BE2C (cell line): Measurements from ENCODE around the gene FMO1.

Experiments
- DNase-seq: peaks from one replicate; pipeline ENCODE4 v3.0.0-alpha.2; 2020
- H3K27me3 ChIP-seq: fragments of 250-450 bp; sonication (Bioruptor Pico); 2 replicates; pipeline ENCODE4 v1.5.1; 2020; ENCODE audit warnings: mild to moderate bottlenecking
- H3K36me3 ChIP-seq: fragments of 250-450 bp; sonication (Bioruptor Pico); 2 replicates; pipeline ENCODE4 v1.5.1; 2020; ENCODE audit warnings: mild to moderate bottlenecking
- H3K4me1 ChIP-seq: fragments of 250-450 bp; sonication (Bioruptor Pico); 2 replicates; pipeline ENCODE4 v1.5.1; 2020
- H3K4me3 ChIP-seq: 2 replicates; pipeline ENCODE4 v1.5.1; 2011; ENCODE audit warnings: low read depth, low read length
- H3K9me3 ChIP-seq: fragments of 250-450 bp; sonication (Bioruptor Pico); 2 replicates; pipeline ENCODE4 v1.5.1; 2020
- TF ChIP-seq, protein P1 (sequence below): IDR thresholded peaks from 2 replicates; pipeline ENCODE4 v1.5.1; 2012; ENCODE audit warnings: mild to moderate bottlenecking, low read depth, low read length

Gene FMO1

DNA sequence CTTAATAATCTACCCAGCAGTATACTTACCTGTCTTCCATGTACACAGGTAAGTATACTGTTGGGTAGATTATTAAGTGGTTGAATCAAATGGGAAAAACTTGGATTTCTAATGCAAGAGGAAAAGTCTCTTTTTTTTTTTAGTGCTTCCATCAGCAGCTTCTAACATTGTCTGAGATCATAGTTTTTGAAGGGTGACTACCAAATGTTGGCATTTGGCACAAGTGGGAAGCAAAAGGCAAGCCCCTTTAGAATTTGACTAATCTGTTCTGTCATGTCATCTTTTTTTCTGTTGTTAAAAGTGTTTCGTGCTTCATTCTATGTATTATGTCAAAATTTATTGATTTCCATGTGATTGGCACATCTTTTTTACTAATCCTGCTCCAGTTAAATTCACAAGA lies 547 bp downstream of the FMO1 start:
- Histone ChIP-seq H3K36me3 (no peaks in the 10 kb centered on the region), H3K9me3 (no peaks in the 10 kb centered on the region; the same call in 1 of the 2 replicates), H3K4me3 (no peak overlapping the region), H3K27me3 (0 out of 2 replicates have a peak, but pooled peaks cover 5% of the 10 kb centered on the region), H3K4me1 (no peaks in the 10 kb centered on the region)
- DNase-seq, result no peak
- TF ChIP-seq, protein P1, sequence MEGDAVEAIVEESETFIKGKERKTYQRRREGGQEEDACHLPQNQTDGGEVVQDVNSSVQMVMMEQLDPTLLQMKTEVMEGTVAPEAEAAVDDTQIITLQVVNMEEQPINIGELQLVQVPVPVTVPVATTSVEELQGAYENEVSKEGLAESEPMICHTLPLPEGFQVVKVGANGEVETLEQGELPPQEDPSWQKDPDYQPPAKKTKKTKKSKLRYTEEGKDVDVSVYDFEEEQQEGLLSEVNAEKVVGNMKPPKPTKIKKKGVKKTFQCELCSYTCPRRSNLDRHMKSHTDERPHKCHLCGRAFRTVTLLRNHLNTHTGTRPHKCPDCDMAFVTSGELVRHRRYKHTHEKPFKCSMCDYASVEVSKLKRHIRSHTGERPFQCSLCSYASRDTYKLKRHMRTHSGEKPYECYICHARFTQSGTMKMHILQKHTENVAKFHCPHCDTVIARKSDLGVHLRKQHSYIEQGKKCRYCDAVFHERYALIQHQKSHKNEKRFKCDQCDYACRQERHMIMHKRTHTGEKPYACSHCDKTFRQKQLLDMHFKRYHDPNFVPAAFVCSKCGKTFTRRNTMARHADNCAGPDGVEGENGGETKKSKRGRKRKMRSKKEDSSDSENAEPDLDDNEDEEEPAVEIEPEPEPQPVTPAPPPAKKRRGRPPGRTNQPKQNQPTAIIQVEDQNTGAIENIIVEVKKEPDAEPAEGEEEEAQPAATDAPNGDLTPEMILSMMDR, result no peak

DNA sequence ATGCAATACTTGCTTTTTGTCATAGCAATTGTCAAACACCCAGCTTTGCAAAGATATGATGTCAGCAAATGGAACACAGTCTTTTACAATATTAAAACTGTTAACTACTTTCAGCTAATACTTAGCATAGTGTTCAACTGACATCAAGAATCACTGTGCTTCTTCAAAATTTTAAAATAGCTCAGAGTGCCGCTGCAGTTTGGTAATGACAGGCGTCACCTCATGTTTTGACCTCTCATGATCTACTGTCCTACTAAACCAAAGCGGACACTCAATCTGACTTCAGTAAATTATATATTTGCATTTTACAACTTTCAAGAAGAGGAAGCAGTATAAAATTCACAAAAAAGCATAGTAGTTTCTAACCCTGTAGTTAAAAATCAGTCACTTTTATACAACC lies 2.0 kb downstream of the FMO1 start:
- H3K4me3 ChIP-seq, result no peak overlapping the region
- H3K27me3 ChIP-seq, result peaks cover 7% of the 10 kb centered on the region; the same call in 1 of the 2 replicates
- no peak for DNase-seq
- H3K36me3 ChIP-seq, result no peaks in the 10 kb centered on the region
- H3K4me1 ChIP-seq, result no peaks in the 10 kb centered on the region
- TF ChIP-seq, protein P1, result no peak
- H3K9me3 ChIP-seq, result no peaks in the 10 kb centered on the region; the same call in 1 of the 2 replicates

DNA sequence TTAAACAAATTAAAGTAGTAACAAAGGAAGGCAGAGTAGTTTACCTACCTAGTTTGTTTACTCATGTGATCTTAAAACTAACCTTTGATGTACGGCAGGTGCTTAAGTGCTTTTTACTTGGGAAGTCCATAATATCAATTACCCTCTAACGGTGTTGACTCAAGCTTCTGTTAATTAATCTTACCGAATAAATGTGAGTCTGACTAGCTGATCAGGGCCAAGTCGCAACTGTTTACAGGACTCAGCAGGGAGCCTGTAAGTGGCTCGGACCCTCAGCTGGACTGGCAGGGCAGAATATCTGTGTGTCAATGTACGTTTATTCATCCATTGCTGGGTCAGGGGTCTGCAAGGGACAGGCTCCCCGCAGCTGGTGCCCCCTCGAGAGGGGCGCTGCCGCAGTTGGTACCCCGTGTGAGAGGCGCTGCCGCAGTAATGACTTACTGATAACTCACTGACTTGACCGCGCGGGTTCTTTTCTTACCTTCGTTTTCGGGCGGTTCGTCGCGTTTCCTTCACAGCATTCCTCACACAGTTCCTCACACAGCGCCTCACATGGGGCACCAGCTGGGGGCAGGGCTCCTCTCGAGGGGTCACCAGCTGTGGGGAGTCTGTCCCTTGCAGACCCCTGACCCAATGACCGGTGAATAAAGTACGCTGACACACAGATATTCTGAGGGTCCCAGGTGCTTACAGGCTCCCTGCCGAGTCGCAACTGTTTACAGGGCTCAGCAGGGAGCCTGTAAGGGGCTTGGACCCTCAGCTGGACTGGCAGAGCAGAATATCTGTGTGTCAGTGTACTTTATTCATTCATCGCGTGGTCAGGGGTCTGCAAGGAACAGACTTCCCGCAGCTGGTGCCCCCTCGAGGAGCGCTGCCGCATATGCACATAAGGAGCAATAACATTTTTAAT lies 3.0 kb downstream of the FMO1 start:
- Histone ChIP-seq H3K4me1 (no peaks in the 10 kb centered on the region), H3K36me3 (no peaks in the 10 kb centered on the region), H3K4me3 (peak overlapping the region; percentile 55), H3K27me3 (peaks cover 8% of the 10 kb centered on the region; the same call in 1 of the 2 replicates), H3K9me3 (no peaks in the 10 kb centered on the region; the same call in 1 of the 2 replicates)
- TF ChIP-seq, protein P1, result peak; percentile 60
- peak; percentile 61 for DNase-seq

DNA sequence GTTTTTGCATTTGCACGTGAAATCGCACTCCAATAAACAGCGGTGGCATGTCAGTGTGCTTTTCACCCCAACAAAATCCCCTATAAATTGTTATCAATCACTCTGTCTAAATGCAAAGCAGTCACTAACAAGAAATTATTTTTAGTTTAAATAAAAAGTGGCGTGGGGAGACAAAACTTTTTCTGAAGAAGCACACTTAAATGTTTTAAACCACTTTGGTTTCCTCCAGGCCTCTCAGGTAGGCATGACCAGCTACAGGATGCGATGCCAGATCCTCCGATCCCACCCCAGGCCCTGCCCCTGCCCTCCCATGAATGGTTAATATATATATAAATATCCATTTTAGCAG lies 3.6 kb downstream of the FMO1 start:
- H3K27me3 ChIP-seq, result peaks cover 8% of the 10 kb centered on the region; the same call in 1 of the 2 replicates
- no peaks in the 10 kb centered on the region for H3K36me3 ChIP-seq
- TF ChIP-seq, protein P1, result no peak
- no peak for DNase-seq
- peak overlapping the region; percentile 55 for H3K4me3 ChIP-seq
- H3K4me1 ChIP-seq, result no peaks in the 10 kb centered on the region; the same call in 1 of the 2 replicates
- no peaks in the 10 kb centered on the region; the same call in 1 of the 2 replicates for H3K9me3 ChIP-seq

DNA sequence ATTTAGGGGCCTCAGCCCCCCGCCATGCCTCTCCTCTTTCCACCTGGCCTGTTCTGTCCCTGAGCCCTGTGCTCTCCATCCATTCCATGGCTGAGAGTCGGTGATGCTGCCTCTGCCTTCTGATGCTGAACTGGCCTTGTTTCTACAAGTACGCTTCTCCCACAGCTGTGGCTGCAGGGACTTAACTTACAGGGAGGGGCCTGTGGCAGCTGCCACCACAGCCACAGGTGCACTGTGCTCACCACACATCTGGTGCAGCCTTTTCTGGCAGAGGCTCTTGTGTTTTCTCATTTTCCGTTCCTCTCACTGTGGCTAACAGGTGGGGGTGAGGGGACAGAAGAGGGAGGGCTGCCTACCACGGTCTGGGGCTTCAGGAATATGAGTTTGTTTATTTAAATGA lies 4.2 kb downstream of the FMO1 start:
- Histone ChIP-seq H3K4me1 (no peaks in the 10 kb centered on the region; the same call in 1 of the 2 replicates), H3K27me3 (peaks cover 8% of the 10 kb centered on the region; the same call in 1 of the 2 replicates), H3K9me3 (no peaks in the 10 kb centered on the region; the same call in none of the 2 replicates), H3K4me3 (no peak overlapping the region), H3K36me3 (no peaks in the 10 kb centered on the region)
- no peak for DNase-seq
- TF ChIP-seq, protein P1, result no peak

DNA sequence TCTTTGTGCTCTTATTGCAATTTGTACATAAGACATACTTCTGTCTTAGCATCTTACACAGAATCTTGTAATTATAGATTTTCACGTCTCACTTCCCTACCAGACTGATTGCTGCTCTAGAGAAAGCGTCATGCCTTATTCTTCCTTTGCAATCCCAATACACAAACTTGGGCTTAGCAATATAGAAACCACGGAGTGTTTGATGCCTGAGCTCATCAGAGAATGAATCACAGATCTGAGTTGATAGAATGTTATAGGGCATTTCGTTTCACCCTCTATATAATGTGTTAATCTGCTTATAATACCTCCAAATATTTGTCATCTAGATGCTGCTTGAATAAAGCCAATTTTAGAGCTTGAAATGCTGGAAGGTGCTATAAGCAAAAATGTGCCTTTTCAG lies 6.6 kb downstream of the FMO1 start:
- TF ChIP-seq, protein P1, result no peak
- no peaks in the 10 kb centered on the region; the same call in 1 of the 2 replicates for H3K9me3 ChIP-seq
- no peak overlapping the region for H3K4me3 ChIP-seq
- no peaks in the 10 kb centered on the region; the same call in 1 of the 2 replicates for H3K4me1 ChIP-seq
- peaks cover 8% of the 10 kb centered on the region; the same call in 1 of the 2 replicates for H3K27me3 ChIP-seq
- DNase-seq, result no peak
- no peaks in the 10 kb centered on the region for H3K36me3 ChIP-seq
